ENCODE results near the gene FOXRED2.
"Not testable (repeated sequence)": the region's sequence is repeated elsewhere in the genome, so short reads cannot be mapped to it uniquely, and the experiment has no call there.

The FOXRED2 gene

DNA sequence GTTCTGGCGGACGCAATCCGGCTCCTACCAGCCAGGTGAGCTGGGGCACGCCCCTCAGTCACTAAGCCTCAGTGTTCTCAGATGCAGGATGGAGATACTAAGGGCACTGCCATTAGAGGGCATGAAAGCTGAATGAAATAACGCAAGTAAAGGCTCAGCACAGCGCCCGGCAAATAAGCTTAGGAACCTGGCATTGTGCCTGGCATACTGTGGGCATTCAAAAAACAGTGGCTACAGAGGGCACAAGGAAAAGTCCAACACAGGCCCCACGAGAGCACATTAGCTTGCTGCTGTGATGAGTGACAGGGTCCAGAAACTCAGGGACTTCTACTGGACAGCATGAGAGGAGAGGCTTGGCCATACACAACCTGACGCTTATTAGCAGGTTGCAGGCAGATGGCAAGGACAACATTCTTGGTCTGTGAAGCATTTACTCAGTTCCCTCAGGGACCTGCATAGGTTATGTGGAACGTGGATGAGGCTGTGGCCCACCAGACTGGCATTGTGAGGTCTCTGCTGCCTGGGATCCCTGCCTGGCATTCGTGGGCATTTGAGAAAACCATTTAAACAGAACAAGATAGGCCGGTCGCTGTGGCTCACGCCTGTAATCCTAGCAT, 37.6 kb downstream of the FOXRED2 start:
- DNase-seq (ENCODE audit: low read depth), result no peak

GRCh38 chr22:36467946-36468345, 38.9 kb downstream of the FOXRED2 start:
- peak; percentile 80 for DNase-seq (ENCODE audit: low read depth)

GRCh38 chr22:36467042-36467810, 39.6 kb downstream of the FOXRED2 start:
- no peak for DNase-seq (ENCODE audit: low read depth)

- DNase-seq (ENCODE audit: low read depth), result no peak
Measured at GRCh38 chr22:36466258-36466657, 40.6 kb downstream of the FOXRED2 start.

DNA sequence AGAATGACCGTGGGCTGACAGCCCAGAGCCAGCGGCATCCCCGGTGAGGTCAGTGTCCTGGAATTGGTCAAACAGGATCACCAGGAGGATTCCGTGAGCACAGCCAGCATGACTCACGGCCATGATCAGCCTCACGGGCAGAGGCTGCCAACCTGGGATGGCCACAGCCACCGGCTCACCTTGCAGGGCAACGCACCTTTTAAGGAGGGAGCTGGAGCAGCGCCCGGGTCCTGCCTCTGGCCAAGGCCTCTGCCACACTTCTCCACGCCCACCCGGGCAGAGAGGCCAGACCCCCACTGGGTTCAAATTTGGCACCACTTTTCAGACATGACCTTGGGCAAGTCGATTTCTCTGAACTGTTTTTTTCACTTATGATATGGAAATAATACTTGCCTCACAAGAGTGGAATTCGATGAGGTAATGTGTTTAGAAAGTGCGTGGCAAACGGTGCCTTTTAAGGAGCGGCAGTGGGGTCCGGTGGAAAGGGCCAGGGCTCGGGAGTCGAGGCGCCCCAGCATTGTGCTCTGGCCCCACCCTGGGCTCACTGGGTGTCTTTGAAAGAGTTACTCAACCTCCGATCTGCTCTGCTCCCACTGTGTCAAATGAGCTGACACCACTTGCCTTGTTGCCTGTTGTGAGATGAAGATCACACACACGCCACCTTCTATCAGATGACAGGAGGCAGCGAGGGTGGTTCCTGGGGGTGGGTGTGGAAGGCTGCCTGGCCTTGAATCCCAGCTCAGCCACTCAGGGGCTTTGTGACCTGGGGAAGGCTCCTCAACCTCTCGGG, 41.4 kb downstream of the FOXRED2 start:
- DNase-seq (ENCODE audit: low read depth), result peak; percentile 65

- DNase-seq (ENCODE audit: low read depth), result no peak
Measured at GRCh38 chr22:36464715-36465231, 42.1 kb downstream of the FOXRED2 start.

GRCh38 chr22:36463783-36464184, 43.1 kb downstream of the FOXRED2 start:
- DNase-seq (ENCODE audit: low read depth), result no peak

DNA sequence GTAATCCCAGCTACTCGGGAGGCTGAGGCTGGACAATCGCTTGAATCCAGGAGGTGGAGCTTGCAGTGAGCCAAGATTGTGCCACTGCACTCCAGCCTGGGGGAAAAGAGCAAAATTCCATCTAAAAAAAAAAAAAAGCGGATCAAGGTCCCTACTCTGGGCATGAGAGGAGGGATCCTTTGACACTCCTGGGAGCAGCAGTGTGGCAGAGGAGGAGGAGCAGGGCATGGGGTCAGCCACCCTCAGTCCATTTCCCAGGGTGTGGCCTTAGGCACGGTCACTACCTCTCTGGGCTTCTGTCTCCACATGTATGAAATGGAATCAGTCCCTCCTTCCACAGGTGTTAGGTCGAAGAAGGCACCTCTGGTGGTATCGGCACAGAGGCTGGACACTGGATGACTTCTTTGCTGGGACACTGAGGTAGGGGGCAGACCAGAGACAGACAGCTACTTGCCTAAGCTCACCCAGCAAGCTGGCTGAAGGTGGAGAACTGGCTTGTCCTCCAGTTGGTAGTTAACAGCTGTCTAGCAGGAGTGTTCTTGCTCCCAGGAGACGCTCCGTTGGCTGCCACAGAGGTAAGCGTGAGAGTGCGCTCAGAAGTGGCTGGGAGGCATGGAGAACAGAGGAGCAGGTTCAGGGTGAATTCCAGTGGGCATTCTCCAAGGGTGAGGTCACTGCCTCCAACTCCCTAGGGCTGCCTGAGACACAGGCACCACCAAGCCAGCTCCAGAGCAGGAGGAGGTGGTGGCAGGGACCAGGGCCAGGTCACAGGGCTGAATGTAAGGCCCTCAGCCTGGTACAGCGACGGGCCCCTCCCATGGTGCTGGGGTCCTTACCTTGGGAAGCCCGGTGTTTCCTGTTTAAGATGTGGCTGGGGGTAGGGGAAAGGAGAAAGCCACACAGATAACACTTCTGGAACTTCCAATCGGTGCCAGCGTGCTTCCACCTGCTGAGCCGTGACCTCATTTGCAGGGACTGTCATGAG, 44.9 kb downstream of the FOXRED2 start:
- DNase-seq (ENCODE audit: low read depth), result no peak

DNA sequence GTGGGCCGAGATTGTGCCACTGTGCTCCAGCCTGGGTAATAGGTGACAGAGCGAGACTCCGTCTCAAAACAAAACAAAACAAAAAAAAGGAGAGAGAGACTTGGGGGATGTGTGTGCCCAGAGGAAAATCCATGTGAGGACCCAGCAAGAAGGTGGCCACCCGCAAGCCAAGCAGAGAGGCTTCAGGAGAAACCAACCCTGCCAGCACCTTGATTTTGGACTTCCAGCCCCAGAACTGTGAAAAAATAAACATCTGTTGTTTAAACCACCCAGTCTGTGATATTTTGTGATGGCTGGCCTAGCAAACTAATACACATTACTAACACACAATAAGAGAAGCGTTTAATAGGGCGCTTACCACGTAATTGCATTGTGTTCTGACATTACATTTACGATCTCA, 46.6 kb downstream of the FOXRED2 start:
- DNase-seq (ENCODE audit: low read depth), result no peak

- no peak for DNase-seq (ENCODE audit: low read depth)
Measured at GRCh38 chr22:36457688-36458450, 49.0 kb downstream of the FOXRED2 start.

DNA sequence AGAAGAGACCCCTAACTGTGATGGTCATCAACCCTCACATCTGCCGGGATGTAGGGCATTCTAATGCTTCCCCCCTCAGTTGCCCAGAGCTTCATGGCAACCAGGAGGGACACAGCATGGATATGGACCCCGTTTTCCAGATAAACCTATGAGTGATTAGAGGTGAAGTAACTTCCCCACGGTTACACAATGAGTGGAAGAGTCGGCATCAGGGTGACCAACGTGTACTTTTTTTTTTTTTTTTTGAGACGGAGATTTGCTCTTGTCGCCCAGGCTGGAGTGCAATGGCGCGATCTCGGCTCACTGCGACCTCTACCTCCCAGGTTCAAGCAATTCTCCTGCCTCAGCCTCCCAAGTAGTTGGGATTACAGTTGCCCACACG, 50.4 kb downstream of the FOXRED2 start:
- DNase-seq (ENCODE audit: low read depth), result no peak

DNA sequence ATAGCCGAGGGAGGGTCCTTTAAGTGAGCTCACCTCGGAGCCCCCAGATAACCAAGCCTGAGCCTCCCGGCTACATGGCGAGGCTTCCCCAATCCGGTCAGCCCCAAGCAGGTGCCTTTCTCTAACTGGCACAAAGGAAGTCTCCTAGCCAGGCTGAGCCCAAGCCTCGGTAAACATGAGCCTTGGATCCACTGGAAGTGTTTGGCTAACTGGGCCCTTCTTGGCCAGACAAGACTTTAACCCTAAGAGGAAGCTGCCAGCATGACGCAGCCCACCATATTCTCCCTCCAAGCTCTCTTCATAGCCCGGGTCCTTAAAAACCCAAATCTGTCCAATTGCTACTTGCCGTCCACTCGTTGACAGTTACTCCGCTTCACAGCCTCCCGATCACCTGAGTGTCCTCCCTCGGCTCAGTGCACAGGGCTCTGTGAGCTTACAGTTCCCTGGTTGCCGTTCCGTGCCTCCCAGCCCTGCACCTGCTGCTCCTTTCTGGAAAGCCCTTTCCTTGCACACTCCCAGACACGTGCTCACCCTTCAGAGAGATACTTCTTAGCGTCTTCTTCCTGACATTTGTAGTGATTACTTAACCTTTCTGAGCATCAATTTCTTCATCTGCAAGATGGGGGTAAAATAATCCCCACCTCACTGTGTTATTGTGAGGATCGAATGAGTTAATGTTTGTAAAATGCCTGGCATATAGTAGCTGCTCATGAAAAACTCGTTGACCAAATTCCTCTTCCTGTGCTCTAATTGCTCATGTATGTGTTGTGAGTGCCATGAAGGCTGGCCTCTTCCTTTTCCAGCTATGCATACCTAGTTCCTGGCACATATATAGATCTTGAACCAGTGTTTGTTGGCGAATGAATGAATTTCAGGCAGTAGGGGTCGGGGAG, 51.0 kb downstream of the FOXRED2 start:
- no peak for DNase-seq (ENCODE audit: low read depth)

GRCh38 chr22:36454916-36455570, 51.8 kb downstream of the FOXRED2 start:
- DNase-seq (ENCODE audit: low read depth), result peak; percentile 53

- no peak for DNase-seq (ENCODE audit: low read depth)
Measured at GRCh38 chr22:36453855-36454378, 52.9 kb downstream of the FOXRED2 start.

DNA sequence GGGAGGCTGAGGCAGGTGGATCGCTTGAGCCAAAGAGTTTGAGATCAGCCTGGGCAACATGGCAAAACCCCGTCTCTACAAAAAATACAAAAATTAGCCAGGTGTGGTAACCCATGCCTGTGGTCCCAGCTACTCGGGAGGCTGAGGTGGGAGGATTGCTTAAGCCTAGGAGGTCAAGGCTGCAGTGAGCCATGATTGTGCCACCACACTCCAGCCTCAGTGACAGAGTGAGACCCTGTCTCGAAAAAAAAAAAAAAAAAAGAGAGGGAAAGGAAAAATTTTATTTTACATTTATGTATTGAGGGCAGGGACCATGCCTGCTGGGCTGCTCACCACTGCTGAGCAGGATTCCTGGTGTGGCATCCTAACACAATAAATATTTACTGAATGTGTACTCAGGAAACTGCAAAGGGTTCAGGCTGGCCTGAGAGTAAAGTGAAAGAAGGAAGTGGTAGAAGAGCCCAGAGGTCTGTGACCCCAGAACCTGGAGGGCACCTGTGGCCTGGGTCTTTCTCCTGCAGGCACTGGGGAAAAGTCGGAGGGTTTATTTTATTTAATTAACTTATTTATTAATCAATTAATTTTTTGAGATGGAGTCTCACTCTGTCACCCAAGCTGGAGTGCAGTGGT, 53.7 kb downstream of the FOXRED2 start:
- not testable (repeated sequence) for DNase-seq (ENCODE audit: low read depth)

- no peak for DNase-seq (ENCODE audit: low read depth)
Measured at GRCh38 chr22:36452250-36452977, 54.4 kb downstream of the FOXRED2 start.

DNA sequence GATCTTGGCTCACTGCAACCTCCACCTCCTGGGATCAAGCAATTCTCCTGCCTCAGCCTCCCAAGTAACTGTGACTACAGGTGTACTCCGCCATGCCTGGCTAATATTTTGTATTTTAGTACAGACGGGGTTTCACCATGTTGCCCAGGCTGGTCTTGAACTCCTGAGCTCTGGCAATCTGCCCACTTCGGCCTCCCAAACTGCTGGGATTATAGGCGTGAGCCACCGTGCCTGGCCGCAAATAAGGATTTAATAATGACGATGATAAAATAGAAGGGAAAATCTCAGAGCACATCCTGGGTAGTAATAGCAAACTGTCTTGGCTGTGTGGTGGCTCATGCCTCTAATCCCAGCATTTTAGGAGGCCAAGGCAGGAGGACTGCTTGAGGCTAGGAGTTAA, 55.9 kb downstream of the FOXRED2 start:
- not testable (repeated sequence) for DNase-seq (ENCODE audit: low read depth)
